A549 treated with AZD2906 at 1 μM for 4 hours (cell line): ENCODE data around the gene RAB6D. TPM values are rescaled to one million over a fixed set of nuclear protein-coding genes. Genes with fewer than 3 reads are reported as not detected.

Experiments used
- total RNA-seq: library from RNA; stranded (reverse); fragments of 200-300 nt; extraction: Qiagen RNA extraction; gene quantifications from 5 replicates; pipeline ENCODE4 v1.2.3, GENCODE V29; 2022

The RAB6D gene
- total RNA-seq = 0.02 to 0.03 TPM (median 0.02 TPM) in 3 of 5 replicates, not detected in the others

GRCh38 chr2:131363703-131364186 is at the start of gene RAB6D:
TSS of gene RAB6D (minus strand) at chr2:131364168. CDS start at chr2:131363720, 448 bp downstream.

Other genes with a start within 250 kb of the RAB6D start
- gene POTEE, start 154.6 kb downstream of the RAB6D start, total RNA-seq = 0.03 to 0.07 TPM (median 0.06 TPM) in 5 replicates
- gene TUBA3D, start 112.0 kb upstream of the RAB6D start, total RNA-seq = 8.3 to 16.0 TPM (median 10.2 TPM) in 5 replicates
- gene MZT2A, start 128.2 kb upstream of the RAB6D start, total RNA-seq = 120 to 224 TPM (median 213 TPM) in 5 replicates
- 11.1 to 16.2 TPM (median 15.0 TPM) in 5 replicates for gene CCDC74A, start 163.7 kb upstream of the RAB6D start, total RNA-seq